T-helper 17 cell (primary cell): ENCODE results near the gene GPHN. TPM values are rescaled to one million over a fixed set of nuclear protein-coding genes. Genes with fewer than 3 reads are reported as not detected.
A peak's percentile ranks its signal among the peaks of the same experiment; 100 is the strongest.

ENCODE experiments used
- ATAC-seq: fragments of 150-1000 bp; cut with Tn5 transposase; 2 replicates; pipeline ENCODE4 v1.10.0; 2021; ENCODE audit warnings: mild to moderate bottlenecking, moderate library complexity
- DNase-seq, 3 donors: peaks; one replicate each; pipeline versions ENCODE4 v3.0.0 to v3.0.0-alpha.2; 2020 to 2021
- H3K9me3 ChIP-seq: one replicate; pipeline ENCODE4 v1.7.0; 2013; ENCODE audit warnings: low read length, mild to moderate bottlenecking; ENCODE audit not compliant: control insufficient read depth, poor library complexity, severe bottlenecking
- H3K27ac Mint-ChIP-seq: one replicate; pipeline ENCODE4 v1.8.0; 2022; ENCODE audit warnings: mild to moderate bottlenecking, moderate library complexity, mixed read lengths
- H3K27me3 Mint-ChIP-seq: one replicate; pipeline ENCODE4 v1.8.0; 2022; ENCODE audit warnings: mixed read lengths
- H3K36me3 Mint-ChIP-seq: one replicate; pipeline ENCODE4 v1.8.0; 2022; ENCODE audit warnings: low read depth, mixed read lengths
- H3K4me1 Mint-ChIP-seq: one replicate; pipeline ENCODE4 v1.8.0; 2022; ENCODE audit warnings: mild to moderate bottlenecking, mixed read lengths
- H3K4me3 Mint-ChIP-seq: one replicate; pipeline ENCODE4 v1.8.0; 2022; ENCODE audit warnings: mild to moderate bottlenecking, moderate library complexity, mixed read lengths
- total RNA-seq, 4 donors: library from RNA in 2 of 4; stranded (reverse) in 2 of 4; gene quantifications; one replicate each; pipeline ENCODE4 v1.2.3 and lab custom pipeline; 2022 to 2026

The GPHN gene
- total RNA-seq, 2 donors from 2014 or later: 23.1 to 24.4 TPM

DNA sequence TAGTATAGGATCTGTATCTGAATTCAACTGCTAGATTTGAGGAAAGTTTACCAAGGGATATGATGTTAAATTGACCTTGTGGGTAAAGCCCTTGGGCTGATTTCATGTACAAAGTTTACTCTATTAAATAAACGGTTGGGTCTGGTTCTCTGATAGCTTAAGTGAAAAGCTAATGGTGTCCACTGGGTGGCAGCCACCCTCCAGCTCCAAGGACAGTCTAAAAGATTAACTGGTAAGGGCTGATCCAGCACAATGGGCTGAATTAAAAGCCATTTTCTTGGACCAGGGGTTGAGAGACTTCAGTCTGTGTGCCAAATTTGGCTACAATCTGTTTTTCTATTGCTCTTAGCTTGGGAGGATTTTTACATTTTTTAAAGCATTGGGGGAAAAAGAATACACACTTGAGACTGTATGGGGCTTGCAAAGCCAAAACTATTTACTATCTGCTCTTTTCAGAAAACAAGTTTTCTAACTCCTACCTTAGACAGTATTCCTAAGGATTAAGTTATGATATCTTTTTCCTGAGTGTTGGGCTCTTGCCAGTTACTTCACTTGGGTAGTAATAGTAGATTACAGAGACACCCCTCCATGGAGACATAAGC lies 116.5 kb downstream of the GPHN start:
- DNase-seq (no peak), ATAC-seq (peak; percentile 56)
- peaks cover 6% of the 10 kb centered on the region for H3K4me1 Mint-ChIP-seq
- H3K4me3 Mint-ChIP-seq: no peak overlapping the region
- H3K9me3 ChIP-seq: no peaks in the 10 kb centered on the region
- H3K27ac Mint-ChIP-seq: no peak overlapping the region
- no peaks in the 10 kb centered on the region for H3K27me3 Mint-ChIP-seq
- H3K36me3 Mint-ChIP-seq: no peaks in the 10 kb centered on the region

DNA sequence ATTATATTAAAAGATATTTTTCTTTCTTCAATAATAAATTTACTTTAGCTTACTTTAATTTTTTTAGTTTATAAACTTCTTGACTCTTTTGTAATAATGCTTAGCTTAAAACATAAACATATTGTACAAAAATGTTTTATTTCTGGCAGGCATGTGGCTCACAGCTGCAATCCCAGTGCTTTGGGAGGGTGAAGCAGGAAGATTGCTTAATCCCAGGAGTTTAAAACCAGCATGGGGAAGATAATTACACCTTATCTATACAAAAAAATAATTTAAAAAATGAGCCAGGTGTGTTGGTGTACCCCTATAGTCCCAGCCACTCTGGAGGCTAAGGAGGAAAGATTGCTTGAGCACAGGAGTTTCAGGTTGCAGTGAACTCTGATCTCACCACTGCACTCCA lies 120.7 kb downstream of the GPHN start:
- Mint-ChIP-seq H3K36me3 (no peaks in the 10 kb centered on the region), H3K27ac (no peak overlapping the region), H3K27me3 (no peaks in the 10 kb centered on the region), H3K4me1 (peaks cover 8% of the 10 kb centered on the region), H3K4me3 (no peak overlapping the region)
- ATAC-seq (no peak), DNase-seq (no peak)
- H3K9me3 ChIP-seq: no peaks in the 10 kb centered on the region

DNA sequence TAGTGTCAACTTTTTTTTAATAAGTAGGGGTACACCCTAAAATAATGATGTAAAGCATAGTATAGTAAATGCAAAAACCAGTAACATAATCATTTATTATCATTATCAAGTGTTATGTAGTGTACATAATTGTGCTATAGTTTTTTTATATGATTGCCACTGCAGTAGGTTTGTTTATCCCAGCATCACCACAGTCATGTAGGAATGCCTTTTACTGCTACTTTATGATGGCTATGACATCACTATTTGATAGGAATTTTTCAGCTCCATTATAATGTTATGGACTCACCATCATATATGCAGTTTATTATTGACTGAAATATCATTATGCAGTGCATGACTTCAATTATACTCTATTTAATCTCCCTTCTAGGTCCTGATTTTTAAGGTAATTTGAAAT lies 121.6 kb downstream of the GPHN start:
- no peak for ATAC-seq
- H3K27ac Mint-ChIP-seq: no peak overlapping the region
- DNase-seq: no peak
- no peaks in the 10 kb centered on the region for H3K27me3 Mint-ChIP-seq
- H3K4me3 Mint-ChIP-seq: no peak overlapping the region
- peaks cover 4% of the 10 kb centered on the region for H3K4me1 Mint-ChIP-seq
- no peaks in the 10 kb centered on the region for H3K36me3 Mint-ChIP-seq
- no peaks in the 10 kb centered on the region for H3K9me3 ChIP-seq

DNA sequence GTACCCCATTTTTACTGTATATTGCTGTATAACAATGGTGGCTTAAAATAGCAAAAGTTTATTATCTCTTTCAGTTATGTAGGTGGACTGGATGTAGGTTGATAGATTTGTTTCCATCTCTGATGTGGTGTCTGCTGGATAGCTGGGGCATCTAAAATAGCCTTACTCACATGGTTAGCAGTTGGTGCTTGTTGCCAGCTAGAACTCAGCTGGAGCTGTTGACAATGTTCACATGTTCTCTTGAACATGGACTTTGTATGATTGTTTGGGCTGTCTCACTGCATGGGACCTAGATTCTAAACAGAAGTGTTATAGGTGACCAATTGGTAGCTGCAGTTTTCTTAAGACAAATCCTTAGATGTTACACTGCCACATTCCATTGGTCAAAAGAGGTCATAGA lies 126.9 kb downstream of the GPHN start:
- Mint-ChIP-seq H3K27me3 (no peaks in the 10 kb centered on the region), H3K27ac (no peak overlapping the region), H3K36me3 (no peaks in the 10 kb centered on the region), H3K4me3 (no peak overlapping the region), H3K4me1 (peaks cover 7% of the 10 kb centered on the region)
- DNase-seq (no peak), ATAC-seq (no peak)
- H3K9me3 ChIP-seq: no peaks in the 10 kb centered on the region

DNA sequence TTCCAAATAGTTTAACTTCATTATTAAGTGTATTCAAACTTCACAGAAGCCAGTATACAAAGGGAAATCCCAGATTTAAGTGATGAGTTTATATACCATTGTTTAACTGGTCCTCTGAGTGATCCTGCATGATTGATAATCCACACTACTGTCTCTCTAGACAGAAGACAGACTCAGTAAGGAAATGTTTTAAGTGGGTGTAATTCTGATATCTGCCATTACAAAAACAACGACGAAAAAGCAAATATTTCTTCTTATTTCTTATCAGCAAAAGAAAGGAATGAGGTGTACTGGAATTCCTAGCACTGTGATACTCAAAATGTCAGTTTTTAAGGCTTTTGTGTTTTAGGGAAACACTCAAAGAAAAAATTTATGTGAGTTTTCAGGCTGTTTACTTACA lies 127.5 kb downstream of the GPHN start:
- no peak for DNase-seq
- no peaks in the 10 kb centered on the region for H3K9me3 ChIP-seq
- Mint-ChIP-seq H3K36me3 (no peaks in the 10 kb centered on the region), H3K4me1 (peaks cover 7% of the 10 kb centered on the region), H3K27me3 (no peaks in the 10 kb centered on the region), H3K27ac (no peak overlapping the region), H3K4me3 (no peak overlapping the region)
- ATAC-seq: no peak

DNA sequence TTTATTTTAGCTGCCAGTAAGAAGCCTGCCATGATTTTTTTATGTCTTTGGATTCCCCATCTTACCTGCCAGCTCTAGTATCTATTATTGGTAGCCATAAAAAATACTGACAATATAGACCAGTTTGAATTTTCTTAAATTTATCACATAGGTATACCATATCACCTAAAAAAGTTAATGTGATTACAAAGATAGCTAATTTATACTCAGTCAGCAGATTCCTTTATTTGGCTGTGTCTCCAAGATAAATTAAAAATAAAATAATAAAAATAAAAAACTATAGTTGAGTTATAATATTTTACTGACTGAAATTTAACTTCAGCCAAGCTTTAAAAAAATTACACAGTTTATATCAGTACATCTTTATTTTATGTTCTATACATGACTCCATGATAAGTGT lies 128.3 kb downstream of the GPHN start:
- Mint-ChIP-seq H3K4me3 (no peak overlapping the region), H3K27ac (no peak overlapping the region), H3K36me3 (no peaks in the 10 kb centered on the region), H3K4me1 (peaks cover 7% of the 10 kb centered on the region), H3K27me3 (no peaks in the 10 kb centered on the region)
- no peaks in the 10 kb centered on the region for H3K9me3 ChIP-seq
- ATAC-seq (no peak), DNase-seq (no peak)

DNA sequence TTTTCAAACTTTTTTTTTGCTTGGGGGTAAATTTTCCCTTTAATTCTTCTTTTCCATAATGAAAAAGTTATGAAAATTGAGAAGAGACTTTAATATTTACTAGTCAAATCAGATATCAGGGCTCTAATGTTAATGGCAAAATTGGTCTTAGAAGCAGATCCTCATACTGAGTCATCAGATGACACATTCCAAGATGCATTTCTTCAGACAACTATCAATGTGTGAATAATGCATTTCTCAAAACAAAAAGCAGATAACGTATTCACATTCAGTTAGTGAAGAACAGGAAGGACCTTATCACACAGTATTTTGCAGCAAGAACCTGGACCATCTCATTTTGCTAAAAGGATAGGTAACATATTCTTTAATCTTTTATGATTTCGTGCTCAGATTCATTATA lies 130.7 kb downstream of the GPHN start:
- ATAC-seq: no peak
- Mint-ChIP-seq H3K36me3 (peaks cover 2% of the 10 kb centered on the region), H3K27ac (no peak overlapping the region), H3K4me3 (no peak overlapping the region), H3K4me1 (peaks cover 11% of the 10 kb centered on the region), H3K27me3 (no peaks in the 10 kb centered on the region)
- no peak for DNase-seq
- H3K9me3 ChIP-seq: no peaks in the 10 kb centered on the region

DNA sequence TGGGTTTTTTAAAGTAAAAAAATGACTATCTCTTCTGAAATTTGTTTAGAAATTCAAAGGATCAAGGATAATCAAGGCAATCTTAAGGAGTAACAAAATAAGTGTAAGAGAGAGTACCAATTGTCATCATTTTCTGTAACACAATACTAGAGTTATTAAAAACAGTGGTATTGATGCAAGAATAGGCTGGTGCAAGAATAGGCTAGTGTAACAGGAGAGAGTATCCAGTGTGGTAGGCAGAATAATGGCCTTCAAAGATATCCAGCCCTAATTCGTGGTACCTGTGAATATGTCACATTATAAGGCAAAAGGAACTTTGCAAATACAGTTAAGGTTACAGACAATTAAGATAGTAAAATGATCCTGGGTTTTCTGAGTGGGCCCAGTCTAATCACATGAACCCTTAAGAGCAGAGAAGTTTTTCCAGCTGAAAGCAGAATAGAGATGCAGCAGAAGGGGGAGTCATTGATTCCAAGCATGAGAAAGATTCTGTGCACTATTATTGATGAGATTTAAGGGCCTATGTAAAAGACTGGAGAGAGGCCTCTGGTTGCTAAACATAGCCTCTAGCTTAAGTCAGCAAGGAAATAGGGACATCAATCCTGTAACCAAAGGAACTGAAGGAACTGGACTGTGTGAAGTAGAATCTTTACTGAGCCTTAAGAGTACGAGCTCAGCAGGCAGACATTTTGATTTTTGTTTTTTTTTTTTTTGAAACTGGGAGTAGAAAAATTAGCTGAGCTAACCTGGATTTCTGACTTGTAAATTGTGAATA lies 134.1 kb downstream of the GPHN start:
- Mint-ChIP-seq H3K4me3 (no peak overlapping the region), H3K4me1 (peaks cover 6% of the 10 kb centered on the region), H3K36me3 (peaks cover 2% of the 10 kb centered on the region), H3K27ac (no peak overlapping the region), H3K27me3 (no peaks in the 10 kb centered on the region)
- ATAC-seq: no peak
- DNase-seq: no peak
- no peaks in the 10 kb centered on the region for H3K9me3 ChIP-seq

DNA sequence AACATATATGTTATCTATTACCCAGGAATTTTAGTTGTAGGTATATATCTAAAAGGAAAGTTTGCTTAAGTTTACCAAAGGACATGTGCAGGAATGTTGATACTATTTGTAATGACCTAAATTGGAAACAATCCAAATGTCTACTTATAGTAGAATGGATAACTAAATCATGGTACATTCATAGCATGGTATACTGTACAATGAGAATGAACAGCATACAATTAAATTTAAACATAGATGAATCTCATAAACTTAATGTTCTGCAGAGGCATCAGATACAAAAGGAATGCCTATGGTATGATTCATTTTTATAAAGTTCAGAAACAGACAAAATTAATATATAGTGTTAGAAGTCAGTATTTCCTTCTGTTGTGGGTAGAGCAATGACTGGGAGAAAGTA lies 135.4 kb downstream of the GPHN start:
- ATAC-seq (no peak), DNase-seq (no peak)
- no peaks in the 10 kb centered on the region for H3K27me3 Mint-ChIP-seq
- no peaks in the 10 kb centered on the region for H3K9me3 ChIP-seq
- H3K27ac Mint-ChIP-seq: no peak overlapping the region
- H3K4me3 Mint-ChIP-seq: no peak overlapping the region
- peaks cover 2% of the 10 kb centered on the region for H3K36me3 Mint-ChIP-seq
- peaks cover 6% of the 10 kb centered on the region for H3K4me1 Mint-ChIP-seq

DNA sequence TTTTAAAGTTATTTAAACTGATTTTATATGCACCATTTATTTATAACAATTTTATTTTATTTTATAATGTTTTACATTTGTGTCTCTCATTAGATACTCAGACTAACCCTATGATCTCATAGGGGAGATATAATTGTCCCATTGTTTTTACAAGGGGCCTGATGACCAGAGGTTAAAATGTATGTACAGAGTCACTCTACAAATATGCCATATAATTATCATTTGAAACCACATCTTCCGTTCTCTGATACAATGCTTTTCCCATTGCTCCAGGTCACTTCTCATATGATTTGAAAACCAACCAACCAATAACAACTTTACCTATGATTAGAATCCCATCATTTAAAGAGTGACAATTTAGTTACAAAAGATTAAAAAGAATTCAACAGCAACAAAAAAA lies 137.8 kb downstream of the GPHN start:
- no peak overlapping the region for H3K27ac Mint-ChIP-seq
- DNase-seq (no peak), ATAC-seq (no peak)
- no peaks in the 10 kb centered on the region for H3K27me3 Mint-ChIP-seq
- H3K9me3 ChIP-seq: no peaks in the 10 kb centered on the region
- H3K4me1 Mint-ChIP-seq: peaks cover 5% of the 10 kb centered on the region
- peaks cover 2% of the 10 kb centered on the region for H3K36me3 Mint-ChIP-seq
- H3K4me3 Mint-ChIP-seq: no peak overlapping the region

DNA sequence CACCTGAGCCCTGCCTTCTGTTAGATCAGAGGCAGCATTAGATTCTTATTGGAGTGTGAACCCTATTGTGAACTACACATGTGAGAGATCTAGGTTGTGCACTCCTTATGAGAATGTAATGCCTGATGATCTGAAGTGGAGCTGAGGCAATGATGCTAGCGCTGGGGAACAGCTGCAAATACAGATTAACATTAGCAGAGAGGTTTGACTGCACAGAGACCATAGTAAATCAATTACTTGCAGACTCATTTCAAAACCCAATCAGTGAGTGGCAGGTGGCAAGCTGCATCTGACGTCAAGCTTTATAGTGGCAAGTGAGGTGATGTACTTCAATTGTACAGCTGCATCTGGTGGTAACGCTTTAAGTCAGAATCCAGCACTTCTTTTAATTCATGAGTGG lies 141.6 kb downstream of the GPHN start:
- Mint-ChIP-seq H3K27me3 (no peaks in the 10 kb centered on the region), H3K27ac (no peak overlapping the region), H3K36me3 (peaks cover 2% of the 10 kb centered on the region), H3K4me3 (no peak overlapping the region), H3K4me1 (no peaks in the 10 kb centered on the region)
- no peaks in the 10 kb centered on the region for H3K9me3 ChIP-seq
- ATAC-seq: no peak
- DNase-seq: no peak

DNA sequence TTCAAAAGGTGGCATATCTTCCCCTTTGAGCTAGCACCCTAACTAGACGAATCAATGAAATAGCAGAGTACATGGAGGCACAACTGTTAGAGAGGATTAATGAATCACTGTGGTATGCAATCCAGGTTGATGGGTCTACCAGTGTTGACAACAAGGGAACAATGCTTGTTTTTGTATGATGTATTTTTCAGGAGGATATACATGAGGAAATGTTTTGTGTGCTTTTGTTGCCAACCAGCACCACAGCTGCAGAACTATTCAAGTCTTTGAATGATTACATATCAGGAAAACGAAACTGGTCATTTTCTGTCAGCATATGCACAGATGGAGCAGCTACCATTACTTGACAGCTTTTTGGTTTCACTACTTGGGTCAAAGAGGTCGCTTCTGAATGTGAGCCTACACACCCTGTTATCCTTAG lies 142.6 kb downstream of the GPHN start:
- peaks cover 2% of the 10 kb centered on the region for H3K36me3 Mint-ChIP-seq
- no peaks in the 10 kb centered on the region for H3K27me3 Mint-ChIP-seq
- ATAC-seq (no peak), DNase-seq (no peak)
- no peak overlapping the region for H3K4me3 Mint-ChIP-seq
- no peak overlapping the region for H3K27ac Mint-ChIP-seq
- no peaks in the 10 kb centered on the region for H3K4me1 Mint-ChIP-seq
- no peaks in the 10 kb centered on the region for H3K9me3 ChIP-seq

DNA sequence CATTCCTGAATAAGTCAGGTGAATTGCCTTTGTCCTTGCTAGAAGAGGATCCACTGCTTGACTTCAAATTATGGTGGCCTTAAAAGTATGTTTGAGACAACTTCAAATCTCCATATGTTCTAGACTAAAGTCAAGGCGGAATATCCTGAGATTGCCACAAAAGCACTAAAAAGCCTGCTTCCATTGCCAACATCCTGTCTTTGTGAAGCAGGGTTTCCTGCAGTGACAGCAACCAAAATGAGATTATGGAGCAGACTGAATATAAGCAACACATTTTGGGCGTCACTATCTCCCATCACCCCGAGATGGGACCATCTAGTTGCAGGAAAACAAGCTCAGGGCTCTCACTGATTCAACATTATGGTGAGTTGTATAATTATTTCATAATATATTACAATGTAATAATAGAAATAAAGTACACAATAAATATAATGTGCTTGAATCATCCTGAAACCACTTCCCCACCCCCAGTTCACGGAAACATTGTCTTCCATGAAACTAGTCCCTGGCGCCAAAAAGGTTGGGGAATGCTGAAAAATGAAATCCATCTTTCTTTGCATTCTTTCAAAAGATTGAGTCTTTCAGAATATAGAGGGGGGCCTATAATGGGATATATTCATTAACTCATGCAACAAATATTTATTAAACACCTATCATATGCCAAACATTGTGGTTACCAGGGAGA lies 143.7 kb downstream of the GPHN start:
- Mint-ChIP-seq H3K27me3 (no peaks in the 10 kb centered on the region), H3K4me3 (no peak overlapping the region), H3K36me3 (peaks cover 2% of the 10 kb centered on the region), H3K4me1 (no peaks in the 10 kb centered on the region), H3K27ac (no peak overlapping the region)
- ATAC-seq (no peak), DNase-seq (no peak)
- H3K9me3 ChIP-seq: no peaks in the 10 kb centered on the region
